HG02852 (cell line): ENCODE results near the gene ARAP1.

ENCODE experiments used
- ATAC-seq: cut with Tn5 transposase; IDR thresholded peaks from one replicate; pipeline ENCODE4 v1.9.1; 2021; ENCODE audit warnings: mild to moderate bottlenecking, moderate library complexity; ENCODE audit not compliant: unreplicated experiment

Gene ARAP1

GRCh38 chr11:72668629-72669347 lies 83.4 kb downstream of the ARAP1 start:
- peak; percentile 90 for ATAC-seq

- ATAC-seq, result no peak
These were observed 86.2 kb downstream of the ARAP1 start for GRCh38 chr11:72665911-72666472.

- ATAC-seq, result no peak
These were observed 90.2 kb downstream of the ARAP1 start for GRCh38 chr11:72662036-72662435.

- no peak for ATAC-seq
These were observed 90.7 kb downstream of the ARAP1 start for GRCh38 chr11:72661486-72661885.

- ATAC-seq, result no peak
These were observed 93.1 kb downstream of the ARAP1 start for GRCh38 chr11:72658989-72659640.

GRCh38 chr11:72657411-72658100 lies 94.7 kb downstream of the ARAP1 start:
- no peak for ATAC-seq

- no peak for ATAC-seq
These were observed 96.2 kb downstream of the ARAP1 start for GRCh38 chr11:72655896-72656464.

GRCh38 chr11:72655014-72655413 lies 97.2 kb downstream of the ARAP1 start:
- ATAC-seq, result no peak

GRCh38 chr11:72653649-72654048 lies 98.6 kb downstream of the ARAP1 start:
- ATAC-seq, result no peak

- no peak for ATAC-seq
These were observed 99.2 kb downstream of the ARAP1 start for GRCh38 chr11:72652873-72653630.

- ATAC-seq, result no peak
These were observed 100.1 kb downstream of the ARAP1 start for GRCh38 chr11:72652133-72652532.

GRCh38 chr11:72649215-72649976 lies 102.8 kb downstream of the ARAP1 start:
- ATAC-seq, result no peak

GRCh38 chr11:72648384-72649136 lies 103.6 kb downstream of the ARAP1 start:
- no peak for ATAC-seq

GRCh38 chr11:72647882-72648281 lies 104.3 kb downstream of the ARAP1 start:
- ATAC-seq, result no peak

- ATAC-seq, result no peak
These were observed 105.7 kb downstream of the ARAP1 start for GRCh38 chr11:72646472-72646871.

GRCh38 chr11:72646024-72646423 lies 106.2 kb downstream of the ARAP1 start:
- no peak for ATAC-seq

GRCh38 chr11:72643547-72643946 lies 108.7 kb downstream of the ARAP1 start:
- no peak for ATAC-seq

GRCh38 chr11:72642884-72643522 lies 109.2 kb downstream of the ARAP1 start:
- ATAC-seq, result no peak
